ENCODE measurements around the gene MYH11.
"Not testable (repeated sequence)": the region's sequence is repeated elsewhere in the genome, so short reads cannot be mapped to it uniquely, and the experiment has no call there.

The MYH11 gene

DNA sequence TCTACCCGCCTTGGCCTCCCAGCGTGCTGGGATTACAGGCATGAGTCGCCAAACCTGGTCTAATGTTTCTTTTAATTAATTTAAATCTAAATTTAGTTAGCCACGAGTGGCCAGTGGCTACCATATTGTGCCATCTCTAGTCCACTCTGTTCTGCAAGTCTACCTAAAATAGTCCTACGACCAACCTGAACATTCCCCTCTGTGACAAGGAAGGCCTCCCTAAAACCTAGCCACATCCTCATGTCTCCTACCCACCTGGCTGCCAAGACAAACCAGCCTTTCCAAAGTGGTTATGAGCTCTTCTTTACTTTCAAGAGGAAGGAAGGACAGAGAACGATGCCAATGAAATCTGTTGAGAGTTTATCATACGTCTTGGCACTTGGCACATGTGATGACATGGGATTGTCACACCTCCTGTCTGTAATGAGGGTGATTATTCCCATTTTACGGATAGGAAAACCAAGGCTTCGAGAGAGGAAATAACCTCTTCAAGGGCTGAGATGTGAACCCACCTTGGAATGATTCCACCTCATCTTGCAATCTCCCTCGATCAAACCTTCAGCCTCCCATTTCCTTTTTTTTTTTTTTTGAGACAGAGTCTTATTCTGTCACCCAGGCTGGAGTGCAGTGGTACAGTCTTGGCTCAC, 19.7 kb downstream of the MYH11 start:
- DNase-seq: no peak

DNA sequence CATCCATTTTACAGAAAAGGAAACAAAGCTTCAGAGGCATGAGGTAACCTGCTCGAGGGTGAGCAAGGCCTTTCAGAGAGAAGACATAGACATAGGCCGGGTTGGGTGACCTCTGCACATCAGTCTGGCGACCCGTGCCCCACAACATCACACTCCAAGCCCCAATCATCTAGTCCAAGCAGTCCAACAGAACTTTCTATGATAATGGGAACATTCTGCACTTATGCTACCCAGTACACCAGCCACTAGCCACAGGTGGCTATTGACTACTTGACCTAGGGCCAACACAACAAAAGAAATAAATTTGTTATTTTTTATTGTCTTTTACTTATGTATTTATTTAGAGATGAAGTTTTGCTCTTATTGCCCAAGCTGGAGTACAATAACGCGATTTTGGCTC, 20.8 kb downstream of the MYH11 start:
- no peak for DNase-seq

GRCh38 chr16:15835136-15835878, 21.5 kb downstream of the MYH11 start:
- DNase-seq: no peak

GRCh38 chr16:15834502-15834901, 22.3 kb downstream of the MYH11 start:
- DNase-seq: no peak

DNA sequence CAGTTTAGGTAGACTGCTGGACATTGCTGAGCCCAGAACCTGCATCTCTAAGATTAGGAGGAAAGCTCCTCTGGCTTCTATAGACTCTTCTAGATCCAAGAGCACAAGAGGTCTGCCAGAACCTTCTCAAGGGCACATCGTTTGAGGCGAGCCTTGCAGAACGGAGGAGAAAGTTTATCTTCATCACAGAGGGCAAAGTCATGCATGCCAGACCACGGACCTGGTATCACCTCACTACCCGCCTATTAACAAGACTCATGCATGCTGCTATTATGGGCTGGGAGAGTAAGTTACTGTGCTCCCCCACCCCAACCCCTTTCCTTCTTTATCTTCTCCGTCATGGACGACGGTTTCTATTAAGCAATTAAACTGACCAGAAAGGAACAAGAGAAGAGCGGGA, 23.3 kb downstream of the MYH11 start:
- no peak for DNase-seq

DNA sequence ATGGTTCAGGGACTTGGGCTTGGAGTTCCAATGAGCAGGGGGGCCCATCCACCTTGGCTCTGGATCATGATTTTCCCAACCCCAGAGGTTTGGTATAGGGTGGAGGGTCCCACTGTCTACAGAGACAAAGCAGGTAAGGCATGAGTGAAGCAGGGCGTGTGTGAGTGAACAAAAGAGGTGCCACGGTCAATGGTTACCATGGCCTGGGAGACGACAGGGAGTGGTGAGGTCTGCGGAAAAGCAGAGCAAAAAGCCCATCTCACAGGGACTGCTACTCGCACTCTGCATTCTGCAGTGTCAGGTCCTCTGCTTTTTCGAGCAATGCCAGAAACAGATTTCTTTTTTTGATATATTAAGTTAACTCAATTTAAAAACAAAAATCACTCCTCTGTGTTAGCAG, 24.6 kb downstream of the MYH11 start:
- DNase-seq: no peak

- DNase-seq: no peak
These were observed 25.9 kb downstream of the MYH11 start for GRCh38 chr16:15830832-15831451.

- no peak for DNase-seq
These were observed 27.4 kb downstream of the MYH11 start for GRCh38 chr16:15829460-15829859.

- no peak for DNase-seq
These were observed 29.0 kb downstream of the MYH11 start for GRCh38 chr16:15827709-15828343.

GRCh38 chr16:15827299-15827698, 29.5 kb downstream of the MYH11 start:
- DNase-seq: no peak

- no peak for DNase-seq
These were observed 31.0 kb downstream of the MYH11 start for GRCh38 chr16:15825750-15826305.

GRCh38 chr16:15822957-15823356, 33.9 kb downstream of the MYH11 start:
- DNase-seq: no peak

- DNase-seq: no peak
These were observed 36.0 kb downstream of the MYH11 start for GRCh38 chr16:15820837-15821236.

- no peak for DNase-seq
These were observed 37.8 kb downstream of the MYH11 start for GRCh38 chr16:15819046-15819445.

DNA sequence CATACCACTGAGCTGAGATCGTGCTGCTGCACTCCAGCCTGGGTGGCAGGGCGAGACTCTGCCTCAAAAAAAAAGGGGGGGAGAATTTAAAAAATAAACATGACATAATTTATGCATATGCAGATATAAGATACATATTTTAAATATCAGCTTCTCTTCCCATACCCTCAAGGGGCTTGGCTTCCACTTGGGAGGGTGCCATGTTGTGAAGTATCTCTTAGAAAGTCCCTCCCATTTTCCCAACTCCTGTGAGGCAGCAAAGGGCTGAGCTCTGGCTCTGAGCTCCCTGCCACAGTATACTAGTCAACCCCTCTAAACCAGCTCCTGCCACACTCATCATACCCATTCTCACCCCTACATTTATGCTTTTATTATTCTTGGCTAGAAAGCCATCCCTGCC, 39.4 kb downstream of the MYH11 start:
- DNase-seq: no peak

DNA sequence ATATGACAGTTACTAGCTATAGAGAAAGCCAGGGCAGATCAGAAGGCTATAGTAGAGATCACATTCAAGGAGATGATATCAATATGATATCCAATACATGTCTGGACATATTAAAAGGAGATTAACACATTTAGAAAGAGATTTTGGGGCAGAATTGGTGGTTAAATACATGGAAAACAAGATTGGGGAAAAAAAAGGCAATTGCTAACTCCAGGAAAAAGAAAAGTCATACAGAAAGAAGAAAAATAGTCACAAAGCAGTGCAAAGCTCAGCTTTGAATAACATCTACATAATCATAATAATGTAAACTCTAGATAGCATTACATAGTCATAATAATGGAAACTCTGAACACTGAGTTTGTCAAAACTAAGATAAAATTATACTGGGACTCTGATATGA, 40.6 kb downstream of the MYH11 start:
- no peak for DNase-seq

DNA sequence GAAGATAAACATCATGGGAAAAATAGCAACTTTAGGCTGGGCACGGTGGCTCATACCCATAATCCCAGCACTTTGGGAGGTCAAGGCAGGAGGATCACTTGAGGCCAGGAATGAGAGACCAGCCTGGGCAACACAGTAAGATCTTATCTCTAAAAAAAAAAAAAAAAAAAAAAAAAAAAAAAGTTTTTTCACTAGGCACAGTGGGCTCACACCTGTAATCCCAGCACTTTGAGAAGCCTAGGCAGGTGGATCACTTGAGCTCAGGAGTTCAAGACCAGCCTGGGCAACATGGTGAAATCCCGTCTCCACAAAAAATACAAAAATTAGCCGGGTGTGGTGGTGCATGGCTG, 44.5 kb downstream of the MYH11 start:
- DNase-seq: not testable (repeated sequence)

DNA sequence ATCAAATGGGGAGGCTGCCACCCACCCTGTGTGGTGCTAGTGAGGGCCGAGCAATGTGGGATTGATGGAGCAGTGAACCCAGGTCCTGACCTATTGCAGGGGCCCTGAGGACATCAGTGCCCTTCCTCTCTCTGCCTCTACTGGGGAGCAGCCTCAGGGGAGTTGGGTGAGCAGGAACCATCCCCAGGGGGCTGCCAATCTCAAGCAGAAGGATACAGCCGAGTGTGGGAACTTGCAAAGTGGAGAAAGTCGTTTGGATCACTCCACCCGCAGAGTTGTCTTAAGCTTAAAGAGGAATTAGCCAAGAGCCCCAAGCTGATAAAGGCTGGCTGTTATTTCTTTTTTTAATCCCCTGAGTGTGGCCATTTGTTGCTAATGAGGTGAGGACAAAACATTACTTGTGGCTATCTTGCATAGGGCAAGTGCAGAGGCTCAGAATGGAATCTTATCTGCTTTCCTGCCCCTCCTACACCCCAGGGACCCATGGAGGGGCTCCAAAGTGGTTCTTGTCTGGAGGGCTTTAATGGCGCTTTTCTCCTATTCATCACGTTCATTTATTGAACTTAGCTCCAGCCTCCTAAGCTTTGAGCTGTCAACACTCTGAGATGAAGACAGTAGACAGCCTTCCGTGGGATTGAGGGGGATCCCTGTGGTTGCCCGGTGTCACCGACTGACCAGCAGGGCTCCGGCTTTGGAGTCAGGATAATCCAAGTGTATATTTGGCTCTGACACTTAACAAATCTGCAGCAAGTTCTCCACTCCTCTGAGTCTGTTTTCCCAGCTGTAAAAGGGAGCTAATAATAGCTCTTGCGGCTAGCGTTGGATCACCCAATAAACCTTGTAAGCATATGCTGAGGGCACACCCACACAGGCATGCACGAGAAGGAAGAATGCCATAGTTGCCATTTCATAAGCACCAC, 45.1 kb downstream of the MYH11 start:
- no peak for DNase-seq

DNA sequence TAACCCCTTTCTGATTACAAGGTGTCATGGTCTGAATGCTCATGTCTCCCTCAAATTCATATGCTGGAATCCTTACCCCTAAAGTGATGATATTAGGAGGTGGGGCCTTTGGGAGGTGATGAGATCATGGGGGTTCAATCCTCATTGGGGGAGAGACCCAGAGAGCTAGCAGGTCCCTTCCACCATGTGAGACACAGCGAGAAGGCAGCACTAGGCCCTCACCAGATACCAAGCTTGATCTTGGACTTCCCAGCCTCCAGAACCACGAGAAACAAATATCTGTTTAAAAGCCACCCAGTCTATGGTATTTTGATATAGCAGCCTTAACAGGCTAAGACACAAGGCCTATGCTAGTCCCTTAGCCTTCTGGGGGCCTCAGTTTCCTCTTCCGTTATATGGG, 45.9 kb downstream of the MYH11 start:
- no peak for DNase-seq

DNA sequence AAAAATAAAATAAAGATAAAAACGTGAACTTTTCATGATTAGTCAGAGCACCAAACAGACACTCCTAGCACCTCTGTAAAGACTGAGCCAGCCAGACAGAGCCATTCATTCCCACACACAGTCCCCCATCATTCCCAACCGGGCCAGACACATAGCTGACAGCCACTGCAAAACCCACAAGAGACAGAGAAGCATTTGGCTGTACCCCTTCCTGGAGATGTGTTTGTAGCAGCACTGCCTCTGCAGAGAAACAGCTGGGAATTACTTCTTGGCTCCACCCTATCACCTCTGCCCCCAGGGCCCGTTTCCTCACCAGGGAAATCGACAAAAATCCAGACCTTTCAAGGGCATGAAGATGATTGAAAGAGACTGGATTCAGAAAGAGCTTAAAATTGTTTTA, 46.4 kb downstream of the MYH11 start:
- DNase-seq: no peak

- DNase-seq: not testable (repeated sequence)
These were observed 47.5 kb downstream of the MYH11 start for GRCh38 chr16:15809297-15809696.

DNA sequence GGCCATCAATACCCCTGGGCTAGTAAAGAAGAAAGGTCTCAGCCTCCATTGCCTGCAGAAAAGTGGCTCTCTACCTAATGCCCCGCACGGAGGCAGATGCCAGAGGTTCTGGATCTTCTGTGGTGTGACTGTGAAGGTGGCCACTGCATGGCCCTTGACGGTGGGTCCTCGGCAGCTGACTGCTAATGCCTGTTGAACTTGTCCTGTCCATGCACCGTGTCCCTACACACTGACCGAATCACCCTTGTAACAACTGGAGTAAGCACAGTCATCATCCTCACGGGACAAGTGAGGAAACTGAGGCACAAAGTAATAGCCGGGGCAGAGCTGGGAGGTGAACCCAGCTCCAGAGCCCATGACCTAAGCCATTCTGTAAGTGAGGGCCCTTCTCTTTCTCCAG, 48.8 kb downstream of the MYH11 start:
- DNase-seq: no peak

DNA sequence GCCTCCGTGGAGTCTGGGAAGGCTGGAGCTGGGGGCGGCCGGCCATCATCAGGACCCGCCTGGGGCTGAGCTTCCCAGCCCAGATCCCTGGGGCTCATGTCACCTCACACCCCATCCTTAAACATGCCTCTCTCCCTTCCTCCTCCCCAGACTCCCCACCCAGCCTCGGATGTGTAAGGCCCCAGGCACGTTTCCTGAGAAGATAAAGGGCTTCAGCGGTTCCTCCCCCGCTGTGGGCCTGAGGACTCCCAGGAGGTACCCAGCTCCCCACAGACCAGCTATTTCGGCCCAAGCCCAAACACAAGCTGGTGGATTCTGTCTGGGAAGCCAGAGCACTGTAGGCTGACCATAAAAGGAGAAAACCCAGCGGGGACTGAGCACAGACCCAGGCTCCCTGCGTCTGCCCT, 49.2 kb downstream of the MYH11 start:
- DNase-seq: no peak
